Mesendoderm (in vitro differentiated cells): ENCODE results near the gene CDKN1C.

Experiments used
- DNase-seq: peaks from one replicate; pipeline ENCODE4 v3.0.0; 2013
- H2AK5ac ChIP-seq: 2 replicates; pipeline ENCODE4 v1.6.1; 2013; ENCODE audit warnings: low read length, inconsistent platforms
- H2BK120ac ChIP-seq: 2 replicates; pipeline ENCODE4 v1.6.1; 2013; ENCODE audit warnings: low read depth, mild to moderate bottlenecking, low read length, moderate library complexity, mixed read lengths
- H2BK15ac ChIP-seq: replicated peaks from 2 replicates; pipeline ENCODE4 v1.6.1; 2013; ENCODE audit warnings: low read depth, mild to moderate bottlenecking, moderate library complexity
- H2BK5ac ChIP-seq: 2 replicates; pipeline ENCODE4 v1.6.1; 2013; ENCODE audit warnings: low read length, inconsistent platforms
- H3K18ac ChIP-seq: 2 replicates; pipeline ENCODE4 v1.6.1; 2013; ENCODE audit warnings: mild to moderate bottlenecking, low read length, mixed read lengths
- H3K23ac ChIP-seq: one replicate; pipeline ENCODE4 v1.6.1; 2013; ENCODE audit warnings: low read length
- H3K27ac ChIP-seq: 2 replicates; pipeline ENCODE4 v1.5.1; 2013; ENCODE audit warnings: low read depth, mild to moderate bottlenecking, inconsistent platforms, low read length, moderate library complexity
- H3K27me3 ChIP-seq: 2 replicates; pipeline ENCODE4 v1.6.1; 2013; ENCODE audit warnings: low read length, control low read depth, mild to moderate bottlenecking, inconsistent platforms; ENCODE audit not compliant: insufficient read depth, poor library complexity
- H3K36me3 ChIP-seq: 2 replicates; pipeline ENCODE4 v1.6.1; 2013; ENCODE audit warnings: low read length, inconsistent platforms; ENCODE audit not compliant: control insufficient read depth, insufficient read depth
- H3K4ac ChIP-seq: one replicate; pipeline ENCODE4 v1.6.1; 2013; ENCODE audit warnings: low read depth, mild to moderate bottlenecking, low read length, moderate library complexity
- H3K4me1 ChIP-seq: 2 replicates; pipeline ENCODE4 v1.6.1; 2013; ENCODE audit warnings: low read depth, low read length, inconsistent platforms; ENCODE audit not compliant: control insufficient read depth
- H3K4me2 ChIP-seq: 2 replicates; pipeline ENCODE4 v1.6.1; 2013; ENCODE audit warnings: low read length
- H3K4me3 ChIP-seq: 2 replicates; pipeline ENCODE4 v1.5.1; 2013; ENCODE audit warnings: mild to moderate bottlenecking, low read length
- H3K56ac ChIP-seq: one replicate; pipeline ENCODE4 v1.6.1; 2013; ENCODE audit warnings: low read length
- H3K79me1 ChIP-seq: 2 replicates; pipeline ENCODE4 v1.6.1; 2013; ENCODE audit warnings: low read length, inconsistent platforms
- H3K79me2 ChIP-seq: 2 replicates; pipeline ENCODE4 v1.6.1; 2013; ENCODE audit warnings: mild to moderate bottlenecking, low read length; ENCODE audit not compliant: control insufficient read depth, insufficient read depth
- H3K9ac ChIP-seq: 2 replicates; pipeline ENCODE4 v1.6.1; 2013; ENCODE audit warnings: low read length, inconsistent platforms
- H4K5ac ChIP-seq: one replicate; pipeline ENCODE4 v1.6.1; 2013; ENCODE audit warnings: low read length
- H4K8ac ChIP-seq: one replicate; pipeline ENCODE4 v1.6.1; 2013; ENCODE audit warnings: low read depth, mild to moderate bottlenecking, control low read depth, low read length, moderate library complexity
- whole genome bisulfite sequencing: extraction: QIAGEN DNeasy Blood & Tissue Kit; methylation state at CpG from one replicate; pipeline ENCODE4 v1.1.7; 2013; ENCODE audit warnings: low lambda C conversion rate, missing lambda C conversion rate; ENCODE audit not compliant: insufficient coverage; ENCODE audit errors: extremely low coverage; 5-methylcytosine and 5-hydroxymethylcytosine counted together

Gene CDKN1C

DNA sequence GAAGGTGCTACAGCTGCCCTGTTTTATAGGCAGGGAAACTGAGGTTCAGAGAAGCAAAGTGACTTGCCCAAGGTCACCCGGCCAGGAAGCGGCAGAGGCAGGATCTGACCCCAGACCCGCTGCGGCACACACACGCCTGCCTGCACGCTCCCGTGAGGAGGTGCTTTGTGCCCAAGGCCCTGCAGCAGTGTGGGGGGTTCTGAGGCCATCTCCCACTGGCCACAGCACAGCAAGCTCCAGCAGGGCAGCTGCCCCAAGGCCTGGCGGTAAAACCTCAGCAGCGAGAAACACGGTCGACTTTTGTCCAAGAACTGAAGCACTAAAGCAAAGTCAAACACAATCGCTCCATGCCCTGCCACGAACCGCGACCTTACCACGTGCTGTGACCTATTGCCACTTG lies 42.7 kb downstream of the CDKN1C start:
- H3K4me1 ChIP-seq, result peaks cover 4% of the 10 kb centered on the region
- no peaks in the 10 kb centered on the region for H3K27me3 ChIP-seq
- H3K23ac ChIP-seq, result no peak overlapping the region
- no peak for DNase-seq
- no peak overlapping the region for H3K9ac ChIP-seq
- no peak overlapping the region for H2BK5ac ChIP-seq
- no peak overlapping the region for H3K4me2 ChIP-seq
- H3K79me1 ChIP-seq, result no peaks in the 10 kb centered on the region
- H3K18ac ChIP-seq, result no peak overlapping the region
- H3K4ac ChIP-seq, result no peak overlapping the region
- H3K56ac ChIP-seq, result no peak overlapping the region
- no peaks in the 10 kb centered on the region for H3K36me3 ChIP-seq
- no peak overlapping the region for H2BK120ac ChIP-seq
- no peak overlapping the region for H2BK15ac ChIP-seq
- H3K4me3 ChIP-seq, result no peak overlapping the region
- H4K5ac ChIP-seq, result no peak overlapping the region
- no peak overlapping the region for H2AK5ac ChIP-seq
- H3K79me2 ChIP-seq, result no peaks in the 10 kb centered on the region
- H3K27ac ChIP-seq, result no peak overlapping the region
- H4K8ac ChIP-seq, result no peak overlapping the region
- WGBS, result no CpG with 5 or more reads among the region's 16 CpGs

DNA sequence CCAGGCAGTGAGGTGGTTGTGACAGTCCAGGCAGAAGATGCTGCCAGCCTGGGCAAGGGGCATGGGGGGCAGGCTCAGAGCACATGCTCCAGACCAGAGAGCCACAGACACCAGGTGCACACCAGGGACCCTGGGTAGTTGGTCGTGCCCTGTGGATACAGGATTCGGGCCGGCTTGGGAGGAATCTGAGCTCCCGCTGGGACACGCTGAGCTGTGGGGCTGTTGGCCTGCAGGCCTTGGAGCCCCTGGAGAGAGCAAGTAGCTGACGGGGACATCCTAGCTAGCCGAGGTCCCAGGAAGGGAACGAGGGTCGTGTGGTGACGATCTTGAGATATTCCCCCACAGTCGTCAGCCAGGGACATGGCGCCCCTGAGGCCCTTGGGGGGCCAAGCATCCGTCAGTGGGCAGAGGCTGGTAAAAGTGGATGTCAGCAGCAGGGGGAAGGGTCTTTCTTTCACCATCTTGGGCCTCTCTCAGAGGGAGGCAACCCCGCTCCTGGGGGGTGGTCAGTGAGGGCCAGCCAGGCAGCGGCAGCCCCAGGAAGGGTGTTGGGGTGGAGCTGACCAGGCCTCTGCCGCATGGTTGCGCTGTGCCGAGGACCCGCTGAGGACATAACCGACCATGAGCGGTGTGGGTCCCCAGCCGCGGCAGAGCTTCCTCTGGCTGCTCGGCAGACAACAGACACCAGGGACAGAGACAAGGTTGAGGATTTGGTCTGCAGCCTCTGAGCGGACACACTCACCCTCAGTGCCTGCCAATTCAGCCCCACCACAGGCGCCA lies 44.0 kb downstream of the CDKN1C start:
- Histone ChIP-seq H3K4me2 (no peak overlapping the region), H3K4me3 (no peak overlapping the region), H2BK120ac (no peak overlapping the region), H3K27me3 (no peaks in the 10 kb centered on the region), H4K5ac (no peak overlapping the region), H3K79me1 (no peaks in the 10 kb centered on the region), H3K4me1 (peaks cover 4% of the 10 kb centered on the region), H3K9ac (no peak overlapping the region), H3K36me3 (no peaks in the 10 kb centered on the region), H4K8ac (no peak overlapping the region), H2BK15ac (no peak overlapping the region), H3K56ac (no peak overlapping the region), H2BK5ac (no peak overlapping the region), H3K27ac (no peak overlapping the region), H3K23ac (no peak overlapping the region), H3K18ac (no peak overlapping the region), H2AK5ac (no peak overlapping the region), H3K79me2 (no peaks in the 10 kb centered on the region), H3K4ac (no peak overlapping the region)
- WGBS, result no CpG with 5 or more reads among the region's 26 CpGs
- no peak for DNase-seq

DNA sequence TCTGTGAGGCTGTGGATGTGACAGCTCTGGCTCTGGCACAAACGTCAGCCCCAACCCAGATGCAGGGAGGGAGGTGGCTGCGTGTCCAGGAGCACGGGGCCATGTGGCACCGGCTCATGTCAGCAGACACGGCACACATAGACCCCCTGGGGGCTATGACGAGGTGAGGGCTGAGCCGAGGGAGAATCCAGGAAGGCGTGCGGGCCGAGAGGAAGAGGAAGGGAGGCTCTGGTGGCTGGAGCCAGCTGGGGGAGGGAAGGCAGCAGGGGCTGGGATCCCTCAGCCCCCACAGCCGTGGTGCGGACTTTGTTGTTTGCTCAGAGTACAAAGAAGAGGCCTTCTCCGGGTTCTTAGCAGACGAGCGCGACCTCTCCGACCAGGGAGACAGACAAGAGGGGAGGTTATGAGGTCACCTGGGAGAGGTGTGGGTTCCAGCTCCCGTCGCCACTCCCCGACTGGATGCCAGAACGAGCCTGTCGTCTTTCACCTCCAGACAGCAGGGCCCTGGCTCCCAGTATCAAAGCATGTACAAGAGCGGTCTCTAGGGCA lies 46.1 kb downstream of the CDKN1C start:
- WGBS, result no CpG with 5 or more reads among the region's 23 CpGs
- no peak for DNase-seq
- no peak overlapping the region for H3K4ac ChIP-seq

DNA sequence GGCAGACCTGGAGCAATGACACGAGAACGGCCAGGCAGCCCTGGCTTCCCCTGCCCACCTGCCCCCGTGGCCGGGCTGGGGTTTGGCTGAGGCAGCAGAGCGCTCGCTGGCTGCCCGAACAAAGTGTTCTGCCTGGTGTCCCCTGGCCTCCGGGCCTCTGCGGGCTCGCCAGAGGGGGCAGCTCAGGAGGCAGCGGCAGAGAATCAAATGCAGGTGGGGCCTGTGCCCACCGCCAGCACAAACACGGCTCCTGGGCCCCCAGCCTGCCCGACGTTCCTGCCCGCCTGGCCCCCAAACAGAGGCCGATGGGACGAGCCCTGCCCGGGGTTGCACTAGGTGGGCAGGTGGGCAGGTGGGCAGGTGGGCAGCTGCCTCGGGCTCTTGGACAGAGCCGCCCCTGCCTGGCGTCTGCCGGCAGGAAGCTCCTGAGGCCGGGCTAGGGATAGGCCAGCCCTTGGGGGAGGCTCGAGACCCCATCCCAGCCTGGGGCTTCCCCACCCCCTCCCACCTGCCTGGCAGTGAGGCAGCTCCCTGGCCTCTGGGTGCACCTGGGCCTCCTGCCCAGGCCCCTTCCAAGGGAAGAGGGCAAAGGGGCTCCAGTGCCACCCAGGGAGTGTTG lies 46.8 kb downstream of the CDKN1C start:
- H3K9ac ChIP-seq, result no peak overlapping the region
- H4K8ac ChIP-seq, result no peak overlapping the region
- H2BK120ac ChIP-seq, result no peak overlapping the region
- WGBS, result no CpG with 5 or more reads among the region's 25 CpGs
- H3K23ac ChIP-seq, result no peak overlapping the region
- no peak overlapping the region for H2BK15ac ChIP-seq
- H3K4me2 ChIP-seq, result no peak overlapping the region
- H3K27ac ChIP-seq, result no peak overlapping the region
- no peaks in the 10 kb centered on the region for H3K79me2 ChIP-seq
- H3K56ac ChIP-seq, result no peak overlapping the region
- H2BK5ac ChIP-seq, result no peak overlapping the region
- H3K4ac ChIP-seq, result no peak overlapping the region
- H3K27me3 ChIP-seq, result no peaks in the 10 kb centered on the region
- no peaks in the 10 kb centered on the region for H3K36me3 ChIP-seq
- no peaks in the 10 kb centered on the region for H3K4me1 ChIP-seq
- DNase-seq, result no peak
- no peak overlapping the region for H3K4me3 ChIP-seq
- H3K18ac ChIP-seq, result no peak overlapping the region
- no peak overlapping the region for H4K5ac ChIP-seq
- no peaks in the 10 kb centered on the region for H3K79me1 ChIP-seq
- H2AK5ac ChIP-seq, result no peak overlapping the region

More for the DNA sequence above, 46.1 kb downstream of the CDKN1C start:
- Histone ChIP-seq H3K4me2 (no peak overlapping the region), H3K4me3 (no peak overlapping the region), H3K79me2 (no peaks in the 10 kb centered on the region), H3K23ac (no peak overlapping the region), H2BK15ac (no peak overlapping the region), H3K18ac (no peak overlapping the region), H3K4me1 (no peaks in the 10 kb centered on the region), H3K56ac (no peak overlapping the region), H3K27ac (no peak overlapping the region), H3K9ac (no peak overlapping the region), H2AK5ac (no peak overlapping the region), H3K79me1 (no peaks in the 10 kb centered on the region), H3K27me3 (no peaks in the 10 kb centered on the region), H2BK5ac (no peak overlapping the region), H4K8ac (no peak overlapping the region), H4K5ac (no peak overlapping the region), H2BK120ac (no peak overlapping the region), H3K36me3 (no peaks in the 10 kb centered on the region)

DNA sequence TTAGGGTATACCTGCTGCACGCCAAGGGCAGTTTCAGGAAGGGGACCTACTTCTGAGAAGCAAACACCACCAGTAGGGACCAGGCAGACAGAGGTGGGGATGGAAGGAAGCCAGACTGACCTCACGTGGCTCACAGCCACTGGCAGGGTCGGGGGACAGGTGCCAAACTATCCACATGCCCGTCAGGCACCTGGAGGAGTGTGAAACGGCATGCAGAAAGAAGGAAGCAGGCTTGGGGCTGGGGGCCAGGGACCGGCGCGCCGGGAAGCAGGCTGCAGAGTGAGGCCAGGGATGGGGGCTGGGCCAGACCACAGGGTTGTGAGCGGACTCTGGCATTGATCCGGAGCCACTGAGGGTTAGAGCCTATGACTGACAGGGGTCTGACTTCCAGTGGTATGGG lies 47.5 kb downstream of the CDKN1C start:
- no peaks in the 10 kb centered on the region for H3K4me1 ChIP-seq
- no peaks in the 10 kb centered on the region for H3K27me3 ChIP-seq
- WGBS, result no CpG with 5 or more reads among the region's 11 CpGs

More for the DNA sequence above, 47.5 kb downstream of the CDKN1C start:
- Histone ChIP-seq H3K79me1 (no peaks in the 10 kb centered on the region), H2BK15ac (no peak overlapping the region), H3K18ac (no peak overlapping the region), H3K56ac (no peak overlapping the region), H3K79me2 (no peaks in the 10 kb centered on the region), H4K8ac (no peak overlapping the region), H3K23ac (no peak overlapping the region), H2AK5ac (no peak overlapping the region), H2BK5ac (no peak overlapping the region), H3K9ac (no peak overlapping the region), H3K36me3 (no peaks in the 10 kb centered on the region), H4K5ac (no peak overlapping the region), H3K4ac (no peak overlapping the region), H3K27ac (no peak overlapping the region), H2BK120ac (no peak overlapping the region), H3K4me2 (no peak overlapping the region), H3K4me3 (no peak overlapping the region)
- DNase-seq, result no peak
